Bronchial epithelial cell (primary cell): ENCODE results near the gene LSG1. TPM values are rescaled to one million over a fixed set of nuclear protein-coding genes. Genes with fewer than 3 reads are reported as not detected.

ENCODE experiments used
- DNase-seq: peaks from one replicate; pipeline ENCODE4 v3.0.0-alpha.2; 2010; ENCODE audit warnings: low read depth
- FAIRE-seq: peaks from 2 replicates; lab custom pipeline; 2011; peaks lifted over from hg19 to GRCh38; lab: Jason Lieb, UNC
- H3K27me3 ChIP-seq: 2 replicates; pipeline ENCODE4 v1.5.1; 2011; ENCODE audit warnings: low read length; ENCODE audit not compliant: control insufficient read depth, insufficient read depth
- H3K36me3 ChIP-seq: 2 replicates; pipeline ENCODE4 v1.5.1; 2011; ENCODE audit warnings: low read length; ENCODE audit not compliant: control insufficient read depth, insufficient read depth
- H3K4me3 ChIP-seq: 2 replicates; pipeline ENCODE4 v1.5.1; 2011; ENCODE audit warnings: mild to moderate bottlenecking, low read depth, low read length, control low read depth
- CTCF ChIP-seq: IDR thresholded peaks from 2 replicates; pipeline ENCODE4 v1.5.1; 2011; ENCODE audit warnings: mild to moderate bottlenecking, moderate library complexity, low read length, control low read depth, inconsistent platforms; ENCODE audit not compliant: insufficient read depth, severe bottlenecking
- total RNA-seq: library from RNA; depleted of rRNA; stranded (reverse); fragments of >200 nt; gene quantifications from 2 replicates; pipeline ENCODE4 v1.2.1, GENCODE V29; 2014

Gene LSG1
- total RNA-seq, 1 donor from 2014 or later: 50.3 TPM

GRCh38 chr3:194686414-194686815 lies 14.4 kb upstream of the LSG1 start:
- Histone ChIP-seq H3K4me3 (peak overlapping the region; percentile 59), H3K27me3 (no peaks in the 10 kb centered on the region), H3K36me3 (no peaks in the 10 kb centered on the region)
- no peak for FAIRE-seq
- no peak for DNase-seq
- TF ChIP-seq CTCF: no peak

GRCh38 chr3:194685718-194686413 lies 13.9 kb upstream of the LSG1 start, which contains the start of gene FAM43A:
Gene FAM43A, plus strand, starts transcription at chr3:194685883. Its CDS starts 944 bp downstream, at chr3:194686827.
- Histone ChIP-seq H3K4me3 (peak within 1 kb of the TSS; percentile 59), H3K36me3 (no peaks in the 10 kb centered on the region), H3K27me3 (no peaks in the 10 kb centered on the region)
- TF ChIP-seq CTCF: peak; percentile 17
- FAIRE-seq (no peak), DNase-seq (peak; percentile 68)

- FAIRE-seq (no peak), DNase-seq (no peak)
- no peak for TF ChIP-seq CTCF
- Histone ChIP-seq H3K36me3 (no peaks in the 10 kb centered on the region), H3K4me3 (peak overlapping the region; percentile 59), H3K27me3 (no peaks in the 10 kb centered on the region)
Observed at GRCh38 chr3:194685065-194685717, 13.2 kb upstream of the LSG1 start.

GRCh38 chr3:194683380-194683779 lies 11.4 kb upstream of the LSG1 start:
- Histone ChIP-seq H3K36me3 (no peaks in the 10 kb centered on the region), H3K27me3 (no peaks in the 10 kb centered on the region), H3K4me3 (no peak overlapping the region)
- DNase-seq: no peak
- FAIRE-seq: no peak
- no peak for TF ChIP-seq CTCF

- no peaks in the 10 kb centered on the region for H3K36me3 ChIP-seq
- DNase-seq: peak; percentile 88
- peak; percentile 90 for TF ChIP-seq CTCF
- H3K27me3 ChIP-seq: no peaks in the 10 kb centered on the region
- FAIRE-seq: peak; percentile 96
- H3K4me3 ChIP-seq: no peak overlapping the region
Observed at GRCh38 chr3:194682694-194683310, 10.8 kb upstream of the LSG1 start.
